Right renal cortex interstitium (tissue), 3 donors: ENCODE measurements around the gene TELO2. TPM values are rescaled to one million over a fixed set of nuclear protein-coding genes. Genes with fewer than 3 reads are reported as not detected.

ENCODE experiments used
- DNase-seq, 3 donors: peaks; one replicate each; pipeline ENCODE4 v3.0.0-alpha.2; 2013; ENCODE audit warnings: low read depth in 3 of 3, low spot score in 2 of 3
- polyA plus RNA-seq, 3 donors: library from polyadenylated mRNA; unstranded; fragments of 120-200 nt; gene quantifications; one replicate each; pipeline ENCODE4 v1.2.1, GENCODE V29; 2013; ENCODE audit not compliant: insufficient read length in 3 of 3

Gene TELO2
- polyA plus RNA-seq, 3 donors = 23.2 to 29.3 (median 26.1) TPM

DNA sequence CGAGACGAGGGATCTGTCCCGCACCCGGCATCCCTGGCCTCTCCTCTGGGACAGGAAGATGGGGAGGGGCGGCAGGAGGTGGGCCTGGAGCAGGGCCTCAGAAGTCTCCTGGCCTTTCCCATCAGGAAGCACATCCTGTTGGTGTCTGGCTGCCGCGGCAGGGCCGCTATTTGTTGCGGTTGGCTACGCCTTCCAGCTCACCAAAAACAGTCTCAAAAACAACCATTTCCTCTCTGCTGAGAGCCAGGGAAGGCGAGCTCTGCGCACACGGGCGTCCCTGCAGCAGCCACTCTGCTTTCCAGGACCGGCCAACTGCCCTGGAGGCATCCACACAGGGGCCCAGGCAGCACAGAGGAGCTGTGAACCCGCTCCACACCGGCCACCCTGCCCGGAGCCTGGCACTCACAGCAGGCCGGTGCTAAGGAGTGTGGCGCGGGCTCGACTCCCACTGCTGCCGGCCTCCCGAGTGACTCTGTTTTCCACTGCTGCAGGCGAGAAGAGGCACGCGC is 40.3 kb downstream of the TELO2 start, which contains the start of gene TMEM204:
Gene TMEM204 (plus strand): TSS at position 224 of the 509 bp plus-strand sequence. CDS start 610 bp downstream, outside the sequence.
- no peak for DNase-seq

DNA sequence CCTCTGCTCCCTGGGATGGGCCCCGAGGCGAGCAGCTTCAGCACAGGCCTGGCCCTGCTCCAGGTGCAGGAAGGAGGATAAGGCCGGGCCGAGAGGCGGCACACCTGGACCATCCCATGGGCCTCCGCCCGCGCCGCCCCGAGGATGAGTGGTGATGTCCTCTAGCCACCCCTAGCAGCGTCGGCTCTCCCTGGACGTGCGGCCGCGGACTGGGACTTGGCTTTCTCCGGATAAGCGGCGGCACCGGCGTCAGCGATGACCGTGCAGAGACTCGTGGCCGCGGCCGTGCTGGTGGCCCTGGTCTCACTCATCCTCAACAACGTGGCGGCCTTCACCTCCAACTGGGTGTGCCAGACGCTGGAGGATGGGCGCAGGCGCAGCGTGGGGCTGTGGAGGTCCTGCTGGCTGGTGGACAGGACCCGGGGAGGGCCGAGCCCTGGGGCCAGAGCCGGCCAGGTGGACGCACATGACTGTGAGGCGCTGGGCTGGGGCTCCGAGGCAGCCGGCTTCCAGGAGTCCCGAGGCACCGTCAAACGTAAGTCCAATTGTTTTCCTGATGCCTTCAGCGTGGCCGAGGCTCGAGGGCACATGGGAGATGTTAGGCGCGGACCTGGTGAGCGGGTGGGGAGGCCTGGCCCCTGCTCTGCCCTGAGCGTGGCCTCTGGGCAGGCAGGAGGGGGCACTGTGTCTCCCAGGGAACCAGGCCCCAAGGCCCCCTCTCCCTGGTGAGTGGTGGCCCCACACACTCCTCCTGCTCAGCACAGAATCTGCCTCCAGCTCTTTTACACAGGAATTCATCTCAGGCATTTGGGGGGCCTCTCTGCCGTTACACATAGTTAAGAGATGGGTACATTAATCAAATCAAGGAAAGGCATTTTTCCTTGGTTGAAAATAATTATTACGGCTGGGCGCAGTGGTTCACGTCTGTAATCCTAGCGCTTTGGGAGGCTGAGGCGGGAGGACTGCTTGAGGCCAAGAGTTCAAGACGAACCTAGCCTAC is 41.2 kb downstream of the TELO2 start:
- no peak for DNase-seq

DNA sequence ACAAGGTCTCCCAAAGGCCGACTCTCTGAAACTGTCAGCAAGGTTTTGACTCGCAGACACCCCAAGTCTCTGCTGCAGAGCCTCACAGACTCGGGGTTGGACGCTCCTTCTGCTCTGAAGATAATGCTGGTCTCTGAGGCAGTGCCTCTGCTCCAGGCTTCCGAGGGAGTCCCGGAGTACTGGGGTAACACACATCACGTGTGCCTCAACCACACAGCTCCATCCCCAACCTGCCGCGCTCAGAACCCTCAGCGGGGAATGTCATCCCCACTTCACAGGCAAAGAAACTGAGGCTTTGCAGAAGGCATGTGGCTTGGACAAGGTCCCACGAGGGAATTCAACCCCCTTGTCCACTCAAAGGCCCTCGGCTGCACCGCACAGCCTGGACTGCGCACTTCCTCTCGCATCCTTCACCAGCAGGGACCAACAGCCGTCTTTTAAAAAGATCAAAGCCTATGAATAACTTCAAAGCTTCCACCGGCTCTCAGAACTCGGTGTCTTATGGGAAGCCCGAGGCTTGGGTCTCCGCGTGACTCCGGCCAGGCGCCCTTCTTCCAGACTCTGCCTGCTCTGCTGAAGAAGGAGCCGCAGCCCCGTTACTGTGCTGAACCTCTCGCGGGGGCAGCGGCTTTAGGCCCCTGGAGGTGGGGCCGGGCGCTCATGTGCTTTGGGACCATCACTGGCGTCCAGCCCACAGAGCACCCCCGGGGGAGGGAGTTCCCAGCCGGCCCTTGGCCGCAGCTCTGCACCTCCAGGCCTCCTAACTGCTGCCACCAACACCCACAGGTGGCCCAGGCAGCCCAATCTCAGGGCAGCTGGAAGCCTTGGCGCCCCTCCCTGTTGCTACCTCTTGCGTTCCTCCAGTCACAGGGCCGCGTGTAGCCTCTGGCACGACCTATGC is 42.5 kb downstream of the TELO2 start:
- no peak for DNase-seq

DNA sequence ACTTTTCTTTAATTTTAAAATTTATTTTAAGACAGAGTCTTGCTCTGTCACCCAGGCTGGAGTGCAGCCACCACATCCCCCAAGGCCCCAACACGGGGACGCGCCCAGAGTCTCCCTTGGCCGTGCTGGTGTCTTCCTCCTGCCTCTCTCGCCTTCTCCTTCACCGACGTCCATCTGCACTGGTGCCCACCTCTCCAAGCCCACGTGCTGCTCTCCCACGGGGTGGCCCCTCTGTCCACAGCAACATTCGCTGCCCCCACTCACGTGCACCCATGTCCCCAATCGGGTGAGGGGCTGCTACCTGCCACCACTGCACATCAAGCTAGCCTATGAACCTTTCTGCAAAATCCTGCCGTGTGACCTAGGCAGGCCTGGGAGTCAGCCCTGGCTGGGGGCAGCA is 43.4 kb downstream of the TELO2 start:
- no peak for DNase-seq

DNA sequence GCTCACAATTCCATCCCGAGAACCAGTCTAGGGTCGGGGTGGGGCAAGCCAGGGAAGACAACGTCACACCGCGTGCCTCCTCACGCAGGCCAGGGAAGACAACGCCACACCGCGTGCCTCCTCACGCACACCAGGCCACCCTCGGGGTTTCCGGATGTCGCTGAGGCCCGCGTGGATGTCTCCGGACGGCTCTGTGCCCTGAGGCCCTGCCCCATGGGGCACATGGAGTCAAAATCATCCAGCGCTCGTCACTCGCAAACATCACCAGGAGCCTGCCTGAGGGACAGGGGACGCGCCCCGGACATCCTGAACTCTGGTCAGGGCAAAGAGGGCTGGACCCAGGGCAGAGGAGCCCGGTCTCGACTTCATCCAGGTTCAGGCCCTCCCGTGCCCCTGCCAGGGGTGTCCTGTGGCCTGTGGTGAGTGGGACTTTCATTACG is 44.0 kb downstream of the TELO2 start:
- DNase-seq = no peak

DNA sequence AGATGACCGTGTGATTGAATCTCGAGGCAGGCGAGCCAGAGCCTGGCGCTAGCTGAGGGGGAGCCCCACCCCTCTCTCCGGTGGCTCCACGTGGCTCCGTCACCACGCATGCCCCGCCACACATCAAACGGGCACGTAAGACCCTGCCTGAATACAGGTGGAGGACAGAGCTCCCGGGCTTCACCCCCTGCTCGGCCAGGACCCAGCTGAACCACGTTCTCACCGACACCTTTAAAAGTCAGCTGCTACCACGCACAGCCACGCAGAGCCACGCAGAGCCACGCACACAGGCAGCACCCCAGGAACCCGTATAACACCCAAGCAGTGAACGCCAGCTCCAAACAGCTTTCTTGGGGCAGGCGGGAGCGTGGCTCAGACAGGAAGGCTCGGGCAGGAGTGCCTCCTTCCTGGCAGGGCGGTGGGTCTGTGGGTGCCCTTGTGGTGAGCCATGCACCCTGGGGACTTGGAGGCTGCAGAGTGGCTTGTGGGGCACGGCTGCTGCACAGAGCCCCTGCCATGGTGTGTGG is 44.7 kb downstream of the TELO2 start:
- no peak for DNase-seq

DNA sequence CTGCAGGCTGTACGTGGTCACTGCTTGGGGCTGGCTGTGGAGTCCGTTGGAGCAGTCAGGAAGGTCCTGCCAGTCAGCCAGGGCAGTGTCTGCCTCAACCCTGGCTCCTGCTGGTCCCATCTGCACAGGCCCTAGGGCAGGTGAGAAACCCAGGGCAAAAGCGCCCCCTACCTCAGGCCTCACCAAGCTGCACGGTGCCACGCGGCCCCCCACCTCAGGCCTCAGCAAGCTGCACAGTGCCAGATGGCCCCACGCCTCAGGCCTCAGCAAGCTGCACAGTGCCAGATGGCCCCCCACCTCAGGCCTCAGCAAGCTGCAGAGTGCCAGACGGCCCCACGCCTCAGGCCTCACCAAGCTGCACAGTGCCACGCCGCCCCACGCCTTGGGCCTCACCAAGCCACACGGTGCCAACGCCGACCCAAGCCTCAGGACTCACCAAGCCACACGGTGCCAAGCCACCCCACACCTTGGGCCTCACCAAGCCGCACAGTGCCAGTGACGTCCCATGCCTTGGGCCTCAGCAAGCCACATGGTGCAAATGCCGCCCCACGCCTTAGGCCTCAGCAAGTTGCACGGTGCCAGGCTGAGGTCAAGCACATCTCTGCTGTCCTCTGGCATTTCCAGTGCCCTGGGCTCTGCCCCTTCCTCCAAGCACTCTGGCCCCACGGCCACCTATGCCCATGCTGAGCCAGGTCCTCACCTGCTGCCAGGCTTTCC is 45.8 kb downstream of the TELO2 start:
- DNase-seq = no peak

DNA sequence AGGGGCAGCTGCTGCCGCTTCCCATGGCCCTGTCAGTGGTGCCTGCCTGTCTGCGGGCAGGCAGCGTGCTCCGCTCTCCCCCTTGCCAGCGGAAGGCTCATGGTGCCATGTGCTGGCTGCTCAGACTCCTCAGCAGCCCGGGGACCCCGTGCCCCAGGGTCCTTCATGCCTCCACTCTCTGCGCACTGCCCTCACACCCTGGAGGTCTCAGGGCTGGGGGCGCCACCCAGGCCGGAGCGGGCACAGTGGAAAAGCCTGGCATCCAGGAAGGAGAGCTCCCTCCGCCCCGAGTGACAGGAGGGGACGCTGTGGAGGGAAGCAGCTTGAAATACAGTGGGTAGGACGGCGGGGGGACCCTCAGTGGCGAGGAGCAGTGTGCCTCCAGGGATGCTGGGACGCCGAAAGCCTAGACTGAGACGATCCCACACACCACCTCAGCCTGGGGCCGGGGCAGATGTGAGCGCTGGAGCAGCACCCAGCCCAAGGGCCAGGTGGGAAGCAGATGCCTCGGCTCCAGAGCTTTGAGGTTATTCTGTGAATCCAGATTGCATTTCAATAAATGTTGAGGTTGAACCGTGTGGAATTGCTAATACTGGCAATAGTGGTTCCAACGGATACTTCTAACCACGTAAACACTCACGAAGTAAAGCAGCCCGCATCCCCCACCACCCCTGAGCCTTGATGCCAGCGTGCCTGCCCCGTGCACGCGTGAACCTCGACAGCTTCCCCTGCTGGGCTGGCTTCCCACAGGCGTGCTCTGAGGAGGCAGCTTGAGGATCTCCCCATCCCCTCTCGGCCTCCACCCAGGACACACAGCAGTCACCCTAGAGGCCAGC is 46.8 kb downstream of the TELO2 start:
- DNase-seq = no peak

DNA sequence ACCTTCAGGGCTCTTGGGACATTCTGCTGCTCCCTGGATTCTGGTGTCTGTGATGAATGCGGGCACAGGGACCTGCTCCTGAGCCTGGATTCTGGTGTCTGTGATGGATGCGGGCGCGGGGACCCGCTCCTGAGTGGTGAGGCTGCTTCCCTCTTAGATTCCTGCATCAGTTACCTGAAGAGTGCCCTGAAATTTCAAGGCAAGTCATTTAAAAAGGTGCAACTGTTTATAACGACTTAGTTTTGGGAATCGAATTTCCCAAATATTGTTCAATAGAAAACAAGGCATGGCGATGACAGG is 47.3 kb downstream of the TELO2 start:
- DNase-seq = no peak

DNA sequence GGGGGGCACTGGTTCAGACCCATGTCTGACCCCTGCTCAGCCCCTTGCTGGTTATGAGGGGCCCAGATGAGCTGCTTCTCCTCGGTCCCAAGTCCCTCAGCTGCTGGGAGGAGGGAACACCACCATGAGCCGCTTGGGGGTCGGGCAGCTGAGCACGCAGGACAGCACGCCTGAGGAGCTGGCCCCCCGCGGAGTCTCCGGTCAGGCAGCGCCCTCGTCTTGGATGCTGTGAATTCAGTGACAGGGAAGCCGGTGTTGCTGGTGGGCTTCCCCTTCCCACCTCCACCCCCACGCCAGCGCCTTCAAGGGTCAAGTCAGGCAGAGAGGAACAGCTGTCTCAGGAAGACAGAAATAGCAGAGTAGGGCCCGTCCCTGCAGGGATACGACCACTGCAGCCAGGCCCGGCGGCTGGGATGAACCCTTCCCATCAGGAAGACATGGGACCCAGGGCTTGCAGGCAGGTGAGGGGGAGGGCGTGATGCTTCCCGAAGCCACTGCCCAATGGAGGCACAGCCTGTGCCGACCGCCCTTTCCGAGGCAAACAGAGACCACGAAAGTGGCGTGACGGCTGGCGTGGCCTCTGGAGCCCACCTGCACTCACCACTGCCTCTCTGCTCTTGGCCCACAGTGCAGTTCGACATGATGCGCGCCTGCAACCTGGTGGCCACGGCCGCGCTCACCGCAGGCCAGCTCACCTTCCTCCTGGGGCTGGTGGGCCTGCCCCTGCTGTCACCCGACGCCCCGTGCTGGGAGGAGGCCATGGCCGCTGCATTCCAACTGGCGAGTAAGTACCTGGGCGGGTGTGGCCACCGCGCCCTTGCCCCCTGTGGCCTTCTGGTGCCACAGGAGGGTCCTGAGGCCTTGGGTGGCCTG is 48.4 kb downstream of the TELO2 start:
- DNase-seq = no peak

DNA sequence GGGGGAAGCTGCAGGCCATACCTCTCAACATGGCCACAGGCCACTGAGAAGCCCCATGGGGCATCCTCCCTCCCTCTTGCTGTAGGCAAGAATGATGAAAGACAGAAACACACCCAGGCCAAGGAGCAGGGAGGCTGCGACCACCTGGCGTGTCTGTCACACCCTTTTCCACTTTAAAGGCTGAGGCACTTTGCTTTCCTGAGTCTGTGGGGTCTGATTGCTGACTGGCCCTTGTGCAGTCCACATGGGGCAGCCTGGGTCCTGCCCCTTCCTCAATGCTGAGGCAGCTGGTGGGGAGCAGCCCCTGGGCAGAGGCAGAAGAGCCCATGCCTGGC is 49.0 kb downstream of the TELO2 start:
- DNase-seq = no peak

DNA sequence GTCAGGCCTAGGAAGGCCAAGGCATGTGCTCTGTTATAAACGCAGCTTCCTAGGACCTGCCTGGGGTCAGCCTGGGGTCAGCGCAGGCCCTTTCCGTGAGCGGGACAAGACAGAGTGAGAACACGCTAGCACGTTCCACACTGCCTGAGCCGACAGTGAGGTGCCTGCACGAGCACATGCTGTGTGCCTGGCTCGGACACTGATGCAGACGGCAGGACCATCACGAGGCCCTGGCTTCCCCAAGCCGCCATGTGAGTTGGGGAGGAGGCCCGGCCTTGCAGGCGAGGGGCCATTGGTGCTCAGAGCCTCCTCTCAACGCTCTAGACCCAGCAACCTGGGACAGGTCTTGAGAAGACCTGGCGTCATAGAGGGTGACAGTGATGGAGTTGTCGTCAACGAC is 49.4 kb downstream of the TELO2 start:
- DNase-seq = no peak

DNA sequence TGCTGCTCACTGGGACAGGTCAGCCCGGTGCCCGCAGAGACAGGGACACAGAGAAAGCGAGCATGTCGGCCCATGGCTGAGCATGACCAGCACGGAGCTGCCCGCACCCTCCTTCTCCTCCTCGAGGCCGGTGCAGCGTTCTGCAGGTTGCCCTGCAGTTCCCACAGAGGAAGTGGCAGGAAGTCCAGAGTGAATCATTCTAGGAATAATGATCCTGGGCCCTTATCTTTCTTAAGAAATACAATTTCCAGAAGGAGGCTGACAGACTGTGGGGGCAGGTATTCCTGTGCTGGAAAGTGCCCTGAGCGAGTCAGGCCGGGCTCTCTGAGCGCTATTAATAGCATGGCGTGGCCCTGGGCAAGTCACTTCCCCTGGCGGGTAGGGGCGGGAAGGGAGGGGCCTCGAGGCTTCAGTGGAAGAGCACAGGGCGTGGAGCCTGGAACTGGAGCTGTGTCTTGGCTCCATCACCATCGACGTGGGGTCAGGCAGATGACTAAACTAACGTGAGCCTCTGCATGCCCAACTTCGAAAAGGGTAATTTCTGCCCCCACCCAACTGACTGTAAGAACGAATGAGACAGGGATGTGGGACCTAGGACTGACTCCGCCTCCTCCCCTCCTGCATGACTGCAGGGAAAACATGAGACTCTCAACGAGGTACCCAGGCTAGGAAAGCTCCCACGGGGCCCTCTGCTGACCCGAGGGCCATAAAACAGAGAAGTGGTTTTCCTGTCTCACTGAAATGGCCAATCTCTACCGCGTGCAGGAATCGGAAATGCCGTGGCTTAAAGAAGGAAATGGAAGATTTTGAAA is 50.1 kb downstream of the TELO2 start:
- DNase-seq = no peak

DNA sequence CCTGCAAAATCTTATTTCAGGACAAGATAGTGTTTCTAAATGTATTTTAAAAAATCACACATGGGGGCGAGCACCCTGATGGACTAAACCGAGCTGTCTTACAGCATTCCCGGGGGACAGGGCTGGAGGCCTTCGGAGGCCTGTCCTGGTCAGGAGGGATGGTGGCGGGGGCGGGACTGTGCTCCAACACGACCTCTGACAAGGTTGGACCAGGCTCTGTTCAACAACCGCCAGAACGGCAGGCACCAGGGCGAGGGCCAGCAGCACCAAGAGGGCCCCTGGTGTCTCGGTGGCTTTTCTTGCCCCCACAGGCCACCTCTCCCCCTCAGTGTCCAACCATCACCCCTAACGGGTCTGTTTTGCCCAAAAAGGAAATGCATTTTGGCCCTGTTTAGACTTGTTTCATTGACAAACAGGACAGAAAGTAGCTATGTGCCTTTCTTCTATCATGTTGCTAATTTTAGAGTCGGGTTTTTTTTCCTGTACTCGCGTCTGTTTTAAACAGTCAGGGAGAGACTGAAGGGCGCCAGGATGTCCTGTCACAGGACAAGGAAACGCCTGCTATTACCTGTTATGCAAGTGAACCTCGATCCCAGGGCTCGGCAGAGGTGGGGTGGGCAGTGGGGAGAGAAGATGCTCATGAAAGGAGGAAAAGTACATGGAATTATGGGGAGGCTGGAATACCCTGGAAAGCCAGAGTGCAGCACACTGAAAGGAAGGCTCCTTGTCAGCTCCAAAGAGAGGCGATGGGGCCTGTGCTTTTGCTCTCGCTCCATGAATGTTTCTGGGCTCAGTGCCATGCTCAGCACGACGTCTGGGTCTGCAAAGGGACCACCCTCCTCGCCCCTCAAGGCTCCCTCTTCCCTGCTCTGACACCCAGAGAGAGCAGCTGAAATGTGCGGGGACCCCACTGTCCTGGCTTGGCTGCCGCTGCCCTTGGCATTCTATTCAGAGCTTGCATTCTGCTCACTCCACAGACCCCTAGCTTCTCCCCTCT is 52.2 kb downstream of the TELO2 start:
- DNase-seq = no peak

DNA sequence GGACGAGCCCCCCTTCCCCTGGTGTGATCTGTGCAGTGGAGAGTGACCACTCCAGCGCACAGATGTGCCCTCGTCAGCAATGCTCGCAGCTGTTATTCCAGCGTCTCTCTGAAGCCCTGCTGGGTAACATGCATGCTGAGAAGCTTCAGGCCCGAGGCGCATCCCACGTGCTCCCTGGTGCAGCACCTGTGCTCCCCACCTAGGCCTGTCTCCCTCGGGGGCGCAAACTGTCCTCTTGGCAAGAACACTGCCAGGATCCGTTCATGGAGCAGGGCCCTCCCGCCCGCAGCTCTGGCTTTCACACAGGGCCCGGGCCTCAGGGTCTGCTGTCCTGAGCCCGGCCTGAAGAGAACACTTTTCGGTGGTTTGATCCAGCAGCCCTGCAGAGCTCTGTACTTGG is 53.3 kb downstream of the TELO2 start:
- no peak for DNase-seq

DNA sequence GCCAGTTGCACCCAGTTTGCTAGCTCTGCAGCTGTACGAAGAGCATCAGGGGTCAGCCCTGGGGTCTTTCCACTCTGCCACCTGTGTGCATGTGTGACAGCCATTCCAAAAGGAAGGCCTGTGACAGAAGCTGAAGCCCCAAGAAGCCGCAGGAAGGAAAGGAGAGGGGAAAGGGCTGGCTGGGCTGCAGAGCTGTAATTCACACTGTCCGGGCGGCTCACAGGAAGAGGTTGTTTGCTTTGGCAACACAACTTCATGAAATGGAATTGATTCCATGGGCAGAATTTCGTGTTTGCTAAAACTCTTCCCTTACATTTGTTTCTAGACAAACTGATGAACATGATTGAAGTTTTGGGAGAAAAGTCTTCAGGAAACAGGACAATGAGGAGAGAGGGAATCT is 55.1 kb downstream of the TELO2 start:
- no peak for DNase-seq

DNA sequence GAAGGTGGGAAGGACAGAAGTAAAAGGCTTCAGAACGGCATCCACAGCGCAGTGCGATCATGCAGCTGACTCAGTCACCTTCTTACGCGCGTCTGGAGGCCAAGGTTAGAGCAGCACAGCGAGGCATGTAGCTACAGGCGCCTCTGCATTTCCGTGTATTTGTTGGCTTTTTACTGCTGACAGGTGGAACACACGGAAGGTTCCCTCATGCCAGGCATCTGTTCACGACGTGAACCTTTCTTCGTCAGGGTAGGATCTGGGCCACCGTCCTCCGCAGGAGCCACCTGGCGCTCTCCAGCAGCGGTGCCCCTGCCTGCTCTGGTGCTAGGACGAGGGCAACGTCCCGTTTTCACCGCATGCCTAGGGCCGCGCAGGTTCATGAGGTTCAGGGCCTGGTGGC is 55.6 kb downstream of the TELO2 start:
- no peak for DNase-seq
